ENCODE measurements around the gene CHD1L. TPM values are rescaled to one million over a fixed set of nuclear protein-coding genes. Genes with fewer than 3 reads are reported as not detected.

CHD1L gene
- total and polyA plus RNA-seq, 2 of the 13 experiments (the other 11 are each of a cell fraction or from before 2014, with no cell fraction given), result 74.3 to 111 TPM

- TF ChIP-seq ZNF724P (CRISPR knock-in tag; IDR thresholded peaks at IDR 0.05; ENCODE audit: borderline replicate concordance), result no peak
- TF ChIP-seq PBX3 (CRISPR knock-in tag; IDR thresholded peaks at IDR 0.05; ENCODE audit: borderline replicate concordance), result no peak
- peak; percentile 87; the same call in 1 of the 2 replicates for TF ChIP-seq NCOR1 (IDR thresholded peaks at IDR 0.05; ENCODE audit: borderline replicate concordance, low read length)
- TF ChIP-seq ZNF784 (CRISPR knock-in tag; IDR thresholded peaks at IDR 0.05; ENCODE audit: borderline replicate concordance), result no peak
- TF ChIP-seq MAZ (IDR thresholded peaks at IDR 0.05; ENCODE audit: borderline replicate concordance, low read depth, low read length), result no peak
- peak; percentile 48; the same call in 1 of the 2 replicates for TF ChIP-seq MAZ (CRISPR knock-in tag; IDR thresholded peaks at IDR 0.05; ENCODE audit: low read depth)
- no peak for TF ChIP-seq ZNF850 (CRISPR knock-in tag; conservative IDR thresholded peaks at IDR 0.05)
- TF ChIP-seq RELA (CRISPR knock-in tag; IDR thresholded peaks at IDR 0.05), result no peak
- peak; percentile 45; the same call in 1 of the 2 replicates for TF ChIP-seq FOXK1 (CRISPR knock-in tag; IDR thresholded peaks at IDR 0.05; ENCODE audit: borderline replicate concordance, low read depth)
- TF ChIP-seq DR1 (CRISPR knock-in tag; IDR thresholded peaks at IDR 0.05), result no peak
- TF ChIP-seq POLR2AphosphoS2 (IDR thresholded peaks at IDR 0.05; ENCODE audit: low read depth, low read length), result no peak
- no peak for TF ChIP-seq SOX6 (IDR thresholded peaks at IDR 0.05)
- TF ChIP-seq SOX6 (CRISPR knock-in tag; IDR thresholded peaks at IDR 0.05), result peak; percentile 86
- TF ChIP-seq KMT2B (CRISPR knock-in tag; IDR thresholded peaks at IDR 0.05), result no peak
- TF ChIP-seq CREB1 (IDR thresholded peaks at IDR 0.05), result no peak
- TF ChIP-seq CREB1 (CRISPR knock-in tag; IDR thresholded peaks at IDR 0.05), result 0 out of 2 replicates have a peak, but pooled peaks have one; percentile 37
- TF ChIP-seq KLF12 (CRISPR knock-in tag; IDR thresholded peaks at IDR 0.05; ENCODE audit: borderline replicate concordance), result no peak
- peak; percentile 36; the same call in 1 of the 2 replicates for TF ChIP-seq NFKBIZ (CRISPR knock-in tag; IDR thresholded peaks at IDR 0.05)
- TF ChIP-seq ZNF432 (CRISPR knock-in tag; IDR thresholded peaks at IDR 0.05; ENCODE audit: borderline replicate concordance), result no peak
- peak; percentile 35; the same call in 1 of the 2 replicates for TF ChIP-seq ERF (CRISPR knock-in tag; IDR thresholded peaks at IDR 0.05)
- TF ChIP-seq ZNF782 (CRISPR knock-in tag; IDR thresholded peaks at IDR 0.05; ENCODE audit: borderline replicate concordance), result no peak
- TF ChIP-seq DRAP1 (CRISPR knock-in tag; IDR thresholded peaks at IDR 0.05), result peak; percentile 71; the same call in 1 of the 2 replicates
- no peak for TF ChIP-seq MTA1 (CRISPR knock-in tag; IDR thresholded peaks at IDR 0.05; ENCODE audit: borderline replicate concordance)
- TF ChIP-seq ZNF773 (CRISPR knock-in tag; IDR thresholded peaks at IDR 0.05; ENCODE audit: borderline replicate concordance), result no peak
- peak; percentile 49 for TF ChIP-seq SKI (IDR thresholded peaks at IDR 0.05; ENCODE audit: partially characterized antibody)
- no peak for TF ChIP-seq ARNT (IDR thresholded peaks at IDR 0.05)
- TF ChIP-seq SNAPC2 (CRISPR knock-in tag; IDR thresholded peaks at IDR 0.05), result 0 out of 2 replicates have a peak, but pooled peaks have one; percentile 38
- TF ChIP-seq FIP1L1 (IDR thresholded peaks at IDR 0.05; ENCODE audit: borderline replicate concordance, insufficient read depth, low read depth, low read length), result no peak
- TF ChIP-seq ZNF672 (CRISPR knock-in tag; IDR thresholded peaks at IDR 0.05), result no peak
- TF ChIP-seq SSRP1 (CRISPR knock-in tag; IDR thresholded peaks at IDR 0.05), result peak; percentile 60; the same call in 1 of the 2 replicates
- TF ChIP-seq AKAP8 (CRISPR knock-in tag; IDR thresholded peaks at IDR 0.05), result no peak
Measured at GRCh38 chr1:147238925-147239820, 3.3 kb upstream of the CHD1L start (continued).
